Measurements from ENCODE around the gene CHEK1.

DNA sequence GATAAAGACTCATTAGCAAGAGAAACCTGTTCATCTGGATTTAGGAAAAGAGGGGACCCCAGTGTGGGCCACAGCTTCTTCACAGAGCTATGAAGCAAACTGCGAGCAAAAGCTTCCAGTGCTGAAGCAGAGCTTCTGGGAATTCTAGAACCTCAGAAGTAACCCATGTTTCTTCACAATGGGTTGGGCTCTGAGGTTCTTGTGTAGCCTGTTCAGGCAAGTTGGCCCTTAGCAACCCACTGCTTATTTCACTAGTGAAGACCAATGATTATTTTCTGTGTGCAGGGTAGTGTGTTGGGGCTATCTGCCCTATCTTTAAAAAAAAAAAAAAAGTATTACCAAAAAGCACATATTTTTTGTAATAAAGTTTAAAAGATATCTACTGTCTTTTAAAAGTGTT is 55.8 kb downstream of the CHEK1 start, which contains the start of gene ACRV1:
- TF ChIP-seq, protein P1, sequence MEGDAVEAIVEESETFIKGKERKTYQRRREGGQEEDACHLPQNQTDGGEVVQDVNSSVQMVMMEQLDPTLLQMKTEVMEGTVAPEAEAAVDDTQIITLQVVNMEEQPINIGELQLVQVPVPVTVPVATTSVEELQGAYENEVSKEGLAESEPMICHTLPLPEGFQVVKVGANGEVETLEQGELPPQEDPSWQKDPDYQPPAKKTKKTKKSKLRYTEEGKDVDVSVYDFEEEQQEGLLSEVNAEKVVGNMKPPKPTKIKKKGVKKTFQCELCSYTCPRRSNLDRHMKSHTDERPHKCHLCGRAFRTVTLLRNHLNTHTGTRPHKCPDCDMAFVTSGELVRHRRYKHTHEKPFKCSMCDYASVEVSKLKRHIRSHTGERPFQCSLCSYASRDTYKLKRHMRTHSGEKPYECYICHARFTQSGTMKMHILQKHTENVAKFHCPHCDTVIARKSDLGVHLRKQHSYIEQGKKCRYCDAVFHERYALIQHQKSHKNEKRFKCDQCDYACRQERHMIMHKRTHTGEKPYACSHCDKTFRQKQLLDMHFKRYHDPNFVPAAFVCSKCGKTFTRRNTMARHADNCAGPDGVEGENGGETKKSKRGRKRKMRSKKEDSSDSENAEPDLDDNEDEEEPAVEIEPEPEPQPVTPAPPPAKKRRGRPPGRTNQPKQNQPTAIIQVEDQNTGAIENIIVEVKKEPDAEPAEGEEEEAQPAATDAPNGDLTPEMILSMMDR (conservative IDR thresholded peaks at IDR 0.05; ENCODE audit: low read depth, low read length) = no peak
- TF ChIP-seq RFX5 (IDR thresholded peaks at IDR 0.05; ENCODE audit: low read depth, low read length) (no peak), MAZ (IDR thresholded peaks at IDR 0.05; ENCODE audit: borderline replicate concordance, low read depth, low read length) (no peak), CEBPB (IDR thresholded peaks at IDR 0.05; ENCODE audit: low read depth, low read length) (no peak), RAD21 (IDR thresholded peaks at IDR 0.05; ENCODE audit: low read length) (no peak)

Measured in IMR-90 (cell line).